IMR-90 (cell line): ENCODE results near the gene MICAL1. TPM values are rescaled to one million over a fixed set of nuclear protein-coding genes. Genes with fewer than 3 reads are reported as not detected.

Experiments used
- ATAC-seq: fragments of 200-7000 bp; cut with Tn5 transposase; 2 replicates; pipeline ENCODE4 v1.9.1; 2020; ENCODE audit warnings: low read depth, mild to moderate bottlenecking, moderate library complexity
- BruUV-seq: library from RNA; stranded (reverse); fragments of 400-500 nt; replicated peaks from 2 replicates; lab custom pipeline; 2021; lab: Mats Ljungman, UMichigan
- CTCF ChIA-PET: fragments of 300-600 bp; formaldehyde crosslinking; extraction: SDS; loops from one replicate; lab custom pipeline; 2021; ENCODE audit warnings: antibody characterized with exemption; lab: Yijun Ruan, JAX
- POLR2A ChIA-PET: fragments of 300-600 bp; sonication (Branson Sonifier 250); formaldehyde crosslinking; loops from one replicate; lab custom pipeline; 2022; ENCODE audit warnings: antibody characterized with exemption; ENCODE audit not compliant: unreplicated experiment; lab: Charles Lee
- DNase-seq: peaks from one replicate; pipeline ENCODE4 v3.0.0; 2013
- H2AFZ ChIP-seq: replicated peaks from 2 replicates; pipeline ENCODE3; 2013; ENCODE audit warnings: low read length, mild to moderate bottlenecking; ENCODE audit not compliant: poor library complexity
- H2AK5ac ChIP-seq: 2 replicates; pipeline ENCODE4 v1.6.1; 2013; ENCODE audit warnings: low read depth, low read length, inconsistent platforms
- H2AK9ac ChIP-seq: replicated peaks from 2 replicates; pipeline ENCODE3; 2013; ENCODE audit warnings: mild to moderate bottlenecking, low read depth, low read length, moderate library complexity; ENCODE audit not compliant: poor library complexity
- H2BK120ac ChIP-seq: 2 replicates; pipeline ENCODE4 v1.6.1; 2013; ENCODE audit warnings: low read depth, low read length, inconsistent platforms
- H2BK15ac ChIP-seq: 3 replicates; pipeline ENCODE4 v1.6.1; 2013; ENCODE audit warnings: low read depth, low read length, inconsistent platforms
- H2BK20ac ChIP-seq: 2 replicates; pipeline ENCODE4 v1.6.1; 2013; ENCODE audit warnings: low read depth, mild to moderate bottlenecking, inconsistent platforms, low read length, moderate library complexity
- H2BK5ac ChIP-seq: 2 replicates; pipeline ENCODE4 v1.6.1; 2013; ENCODE audit warnings: mild to moderate bottlenecking, low read depth, low read length, inconsistent platforms; ENCODE audit not compliant: poor library complexity, severe bottlenecking
- H3K14ac ChIP-seq: replicated peaks from 2 replicates; pipeline ENCODE4 v1.6.1; 2013; ENCODE audit warnings: low read depth, low read length, inconsistent platforms
- H3K18ac ChIP-seq: 2 replicates; pipeline ENCODE4 v1.6.1; 2013; ENCODE audit warnings: low read depth, low read length, control low read depth
- H3K23ac ChIP-seq: 2 replicates; pipeline ENCODE4 v1.6.1; 2013; ENCODE audit warnings: low read depth, low read length, inconsistent platforms
- H3K27ac ChIP-seq: 2 replicates; pipeline ENCODE4 v1.5.1; 2013; ENCODE audit warnings: mild to moderate bottlenecking, control low read depth, low read length; ENCODE audit not compliant: insufficient read depth
- H3K27me3 ChIP-seq: 2 replicates; pipeline ENCODE4 v1.6.1; 2013; ENCODE audit warnings: low read length; ENCODE audit not compliant: control insufficient read depth, insufficient read depth
- H3K36me3 ChIP-seq: 2 replicates; pipeline ENCODE4 v1.6.1; 2013; ENCODE audit warnings: low read length, mixed read lengths; ENCODE audit not compliant: control insufficient read depth, insufficient read depth
- H3K4ac ChIP-seq: 2 replicates; pipeline ENCODE4 v1.6.1; 2013; ENCODE audit warnings: low read depth, low read length, inconsistent platforms
- H3K4me1 ChIP-seq: 2 replicates; pipeline ENCODE4 v1.6.1; 2013; ENCODE audit warnings: low read length, mixed read lengths; ENCODE audit not compliant: control insufficient read depth, insufficient read depth
- H3K4me2 ChIP-seq: 2 replicates; pipeline ENCODE4 v1.6.1; 2013; ENCODE audit warnings: low read depth, mild to moderate bottlenecking, control low read depth, low read length, moderate library complexity
- H3K4me3 ChIP-seq: 2 replicates; pipeline ENCODE4 v1.5.1; 2013; ENCODE audit warnings: low read depth, mild to moderate bottlenecking, control low read depth, low read length, moderate library complexity; ENCODE audit not compliant: insufficient read depth
- H3K56ac ChIP-seq: 2 replicates; pipeline ENCODE4 v1.6.1; 2013; ENCODE audit warnings: low read length, inconsistent platforms; ENCODE audit not compliant: insufficient read depth; ENCODE audit errors: extremely low read depth
- H3K79me1 ChIP-seq, 2 experiments: 2 replicates each; pipeline ENCODE4 v1.6.1; 2013; ENCODE audit warnings: low read length in 2 of 2, inconsistent platforms in 1 of 2, low read depth in 1 of 2
- H3K9ac ChIP-seq: 2 replicates; pipeline ENCODE4 v1.6.1; 2013; ENCODE audit warnings: low read depth, low read length, control low read depth
- H3K9me1 ChIP-seq: 2 replicates; pipeline ENCODE4 v1.6.1; 2013; ENCODE audit warnings: low read length, inconsistent platforms; ENCODE audit not compliant: insufficient read depth
- H3K9me3 ChIP-seq: 2 replicates; pipeline ENCODE4 v1.6.1; 2013; ENCODE audit warnings: low read length; ENCODE audit not compliant: control insufficient read depth, insufficient read depth
- H4K20me1 ChIP-seq: 2 replicates; pipeline ENCODE4 v1.6.1; 2013; ENCODE audit warnings: low read length, inconsistent platforms; ENCODE audit not compliant: insufficient read depth
- H4K5ac ChIP-seq: 2 replicates; pipeline ENCODE4 v1.6.1; 2013; ENCODE audit warnings: mild to moderate bottlenecking, low read depth, low read length, control low read depth
- H4K8ac ChIP-seq, 2 experiments: 2 replicates each; pipeline ENCODE4 v1.6.1; 2013; ENCODE audit warnings: low read depth in 2 of 2, low read length in 2 of 2, control low read depth in 1 of 2, inconsistent platforms in 1 of 2
- H4K91ac ChIP-seq: 2 replicates; pipeline ENCODE4 v1.6.1; 2013; ENCODE audit warnings: low read depth, low read length, inconsistent platforms; ENCODE audit not compliant: insufficient read depth
- ELK1 ChIP-seq: fragments of 150-350 bp; IDR thresholded peaks from 2 replicates; pipeline ENCODE4 v1.6.1; 2016; ENCODE audit warnings: low read depth, mild to moderate bottlenecking, low read length, moderate library complexity, borderline replicate concordance
- NFE2L2 ChIP-seq: fragments of 150-350 bp; IDR thresholded peaks from 2 replicates; pipeline ENCODE4 v1.6.1; 2016; ENCODE audit warnings: low read depth, mild to moderate bottlenecking, low read length
- WGBS, 2 experiments: methylation state at CpG; one replicate each; pipeline versions ENCODE4 v1.1.5 to v1.1.7; 2013; ENCODE audit warnings: missing lambda C conversion rate in 2 of 2; ENCODE audit not compliant: insufficient read length in 1 of 2; ENCODE audit errors: extremely low coverage in 2 of 2; 5-methylcytosine and 5-hydroxymethylcytosine counted together
- dilution Hi-C: fragments of 300-500 bp; cut with HindIII; formaldehyde crosslinking; loops from one replicate; pipeline ENCODE4 v1.14.3; 2018; ENCODE audit warnings: low sequenced_read_pairs; ENCODE audit not compliant: unreplicated experiment
- in situ Hi-C: fragments of 300-500 bp; cut with MboI; formaldehyde crosslinking; loops from 3 replicates; pipeline ENCODE4 v1.14.3; 2019; ENCODE audit warnings: low sequenced_read_pairs, inconsistent platforms, mixed read lengths
- intact Hi-C: fragments of 100-400 bp; cut with micrococcal nuclease; formaldehyde crosslinking; loops from 2 replicates; pipeline ENCODE4 v1.10.0; 2022
- polyA plus RNA-seq, 3 experiments: library from polyadenylated mRNA; depleted of rRNA; stranded (reverse); fragments of >200 nt; gene quantifications; 2 replicates each; pipeline ENCODE4 v1.2.3, GENCODE V29; 2012; ENCODE audit warnings: low replicate concordance in 1 of 3
- total RNA-seq: library from RNA; depleted of rRNA; stranded (reverse); fragments of >200 nt; gene quantifications from 2 replicates; pipeline ENCODE4 v1.2.3, GENCODE V29; 2012

Gene MICAL1
- total and polyA plus RNA-seq, 2 of the 4 experiments (the other 2 are of a cell fraction), result 30.5 to 57.1 TPM

- Histone ChIP-seq H3K18ac (no peak overlapping the region), H2BK5ac (no peak overlapping the region), H2AK9ac (no peak overlapping the region), H3K14ac (no peak overlapping the region), H3K4me3 (no peak overlapping the region), H3K79me1 (no peaks in the 10 kb centered on the region), H3K4ac (no peak overlapping the region), H2AFZ (no peak overlapping the region), H2AK5ac (no peak overlapping the region), H3K4me2 (no peak overlapping the region), H2BK120ac (no peak overlapping the region), H3K9me1 (no peaks in the 10 kb centered on the region), H4K5ac (no peak overlapping the region), H2BK20ac (no peak overlapping the region), H3K36me3 (no peaks in the 10 kb centered on the region), H3K27ac (no peak overlapping the region), H3K9ac (no peak overlapping the region), H3K27me3 (peaks cover 14% of the 10 kb centered on the region), H4K8ac (no peak overlapping the region), H3K4me1 (no peaks in the 10 kb centered on the region), H4K91ac (no peak overlapping the region), H3K23ac (no peak overlapping the region), H4K20me1 (no peaks in the 10 kb centered on the region), H2BK15ac (no peak overlapping the region), H3K9me3 (no peaks in the 10 kb centered on the region), H3K56ac (no peak overlapping the region)
- ChIA-PET POLR2A (no interaction called here), CTCF (no interaction called here)
- BruUV-seq, result no TSS peak
- ATAC-seq (no peak), DNase-seq (no peak)
- no CpG with 5 or more reads among the region's 1 CpG for WGBS, 2 experiments
- in situ Hi-C loops (no loop called here), dilution Hi-C loops (no loop called here), intact Hi-C loops (no loop called here)
- TF ChIP-seq ELK1, result no peak
- TF ChIP-seq NFE2L2, result no peak
Measured at GRCh38 chr6:109493865-109494264, 38.3 kb upstream of the MICAL1 start.
